Tibial nerve (tissue), 4 donors: ENCODE measurements around the gene TRIM66. TPM values are rescaled to one million over a fixed set of nuclear protein-coding genes. Genes with fewer than 3 reads are reported as not detected.

Experiments used
- DNase-seq, 2 donors: peaks; one replicate each; pipeline ENCODE4 v3.0.0-alpha.2; 2019; ENCODE audit warnings: low spot score in 2 of 2
- H3K27ac ChIP-seq, 4 donors: fragments of 200-600 bp; sonication (generic) in 3 of 4; one replicate each; pipeline ENCODE4 v1.5.1; 2017 to 2019; ENCODE audit warnings: mild to moderate bottlenecking in 1 of 4
- H3K27me3 ChIP-seq, 2 donors: fragments of 200-600 bp; sonication (generic) in 1 of 2; one replicate each; pipeline versions ENCODE4 v1.5.1 to v1.6.0; 2017 to 2019
- H3K36me3 ChIP-seq, 3 donors: fragments of 200-600 bp; sonication (generic); one replicate each; pipeline ENCODE4 v1.5.1; 2018 to 2019
- H3K4me1 ChIP-seq, 4 donors: fragments of 200-600 bp; sonication (generic) in 3 of 4; one replicate each; pipeline ENCODE4 v1.5.1; 2017 to 2019
- H3K4me3 ChIP-seq, 4 donors: fragments of 200-600 bp; sonication (generic) in 3 of 4; one replicate each; pipeline ENCODE4 v1.5.1; 2017 to 2019; ENCODE audit warnings: mild to moderate bottlenecking in 1 of 4, moderate library complexity in 1 of 4
- H3K9me3 ChIP-seq, 4 donors: fragments of 200-600 bp; sonication (generic) in 3 of 4; one replicate each; pipeline ENCODE4 v1.5.1; 2017 to 2019
- CTCF ChIP-seq, 5 experiments: fragments of 200-600 bp in 3 of 5; fragments of 450-650 bp in 2 of 5; sonication (generic) in 3 of 5; IDR thresholded peaks; one replicate each; pipeline ENCODE4 v1.5.1; 2016 to 2019; ENCODE audit warnings: antibody characterized with exemption in 5 of 5, mild to moderate bottlenecking in 3 of 5, moderate library complexity in 2 of 5
- EP300 ChIP-seq, 2 donors: sonication (generic); formaldehyde crosslinking; IDR thresholded peaks; one replicate each; pipeline ENCODE4 v1.6.1; 2017; ENCODE audit warnings: antibody characterized with exemption in 2 of 2, mild to moderate bottlenecking in 1 of 2
- POLR2A ChIP-seq, 2 donors: fragments of 450-650 bp; IDR thresholded peaks; one replicate each; pipeline ENCODE4 v1.6.1; 2017; ENCODE audit warnings: antibody characterized with exemption in 2 of 2, mild to moderate bottlenecking in 2 of 2, moderate library complexity in 2 of 2
- WGBS, 2 donors: methylation state at CpG; one replicate each; pipeline ENCODE4 v1.1.5; 2018; 5-methylcytosine and 5-hydroxymethylcytosine counted together
- total RNA-seq, 4 donors: library from RNA; depleted of rRNA; stranded (reverse); fragments of >200 nt; gene quantifications; one replicate each; pipeline ENCODE4 v1.1.0, GENCODE V29; 2016

The TRIM66 gene
- total RNA-seq, 4 donors from 2014 or later: 7.1 to 26.5 (median 16.2) TPM

- Histone ChIP-seq H3K4me3 (no peak overlapping the region), H3K27ac (no peak overlapping the region), H3K4me1 (no peaks in the 10 kb centered on the region), H3K36me3 (peaks cover 0 to 45% (median 2%) of the 10 kb centered on the region in 3 donors), H3K9me3 (no peaks in the 10 kb centered on the region), H3K27me3 (no peaks in the 10 kb centered on the region)
- no peak for TF ChIP-seq EP300 (IDR thresholded peaks at IDR 0.05)
- TF ChIP-seq POLR2A (IDR thresholded peaks at IDR 0.05): no peak
- TF ChIP-seq CTCF (IDR thresholded peaks at IDR 0.05): no peak
- 84 to 85% methylated on average over 5 of the region's 5 CpGs for WGBS, 2 donors
- no peak for DNase-seq
These were observed 69.9 kb downstream of the TRIM66 start for GRCh38 chr11:8612522-8612921.

GRCh38 chr11:8610532-8611116 is 71.8 kb downstream of the TRIM66 start:
- Histone ChIP-seq H3K27me3 (no peaks in the 10 kb centered on the region), H3K27ac (no peak overlapping the region), H3K4me1 (no peaks in the 10 kb centered on the region), H3K4me3 (no peak overlapping the region), H3K36me3 (peaks cover 0 to 26% (median 2%) of the 10 kb centered on the region in 3 donors), H3K9me3 (no peaks in the 10 kb centered on the region)
- no peak for DNase-seq
- 55 to 61% methylated on average over 7 of the region's 7 CpGs for WGBS, 2 donors
- no peak for TF ChIP-seq CTCF (IDR thresholded peaks at IDR 0.05)
- no peak for TF ChIP-seq EP300 (IDR thresholded peaks at IDR 0.05)

GRCh38 chr11:8608652-8609051 is 73.8 kb downstream of the TRIM66 start:
- H3K4me3 ChIP-seq: no peak overlapping the region
- no peak for DNase-seq
- H3K27ac ChIP-seq: no peak overlapping the region
- no peaks in the 10 kb centered on the region for H3K27me3 ChIP-seq
- H3K4me1 ChIP-seq: peaks cover 0 to 3% (median 0%) of the 10 kb centered on the region in 4 donors
- TF ChIP-seq CTCF (IDR thresholded peaks at IDR 0.05) (no peak), POLR2A (IDR thresholded peaks at IDR 0.05) (no peak), EP300 (IDR thresholded peaks at IDR 0.05) (no peak)
- no peaks in the 10 kb centered on the region for H3K9me3 ChIP-seq
- WGBS, 2 donors: 79 to 88% methylated on average over 1 of the region's 1 CpG
- peaks cover 0 to 12% (median 2%) of the 10 kb centered on the region in 3 donors for H3K36me3 ChIP-seq

- Histone ChIP-seq H3K4me3 (no peak overlapping the region), H3K4me1 (peaks cover 0 to 3% (median 0%) of the 10 kb centered on the region in 4 donors), H3K27ac (no peak overlapping the region), H3K36me3 (no peaks in the 10 kb centered on the region), H3K27me3 (no peaks in the 10 kb centered on the region), H3K9me3 (no peaks in the 10 kb centered on the region)
- TF ChIP-seq EP300 (IDR thresholded peaks at IDR 0.05) (no peak), POLR2A (IDR thresholded peaks at IDR 0.05) (no peak), CTCF (IDR thresholded peaks at IDR 0.05) (no peak)
- WGBS, 2 donors: 69 to 84% methylated on average over 1 of the region's 1 CpG
- DNase-seq: no peak
These were observed 76.4 kb downstream of the TRIM66 start for GRCh38 chr11:8605971-8606563.

- 29 to 30% methylated on average over 9 of the region's 9 CpGs for WGBS, 2 donors
- Histone ChIP-seq H3K27me3 (no peaks in the 10 kb centered on the region), H3K4me3 (no peak overlapping the region), H3K36me3 (no peaks in the 10 kb centered on the region), H3K9me3 (no peaks in the 10 kb centered on the region), H3K4me1 (peaks cover 0 to 3% (median 0%) of the 10 kb centered on the region in 4 donors), H3K27ac (no peak overlapping the region)
- peak in 4 of 5 experiments; percentile 12 to 35 (median 26) for TF ChIP-seq CTCF (IDR thresholded peaks at IDR 0.05)
- TF ChIP-seq POLR2A (IDR thresholded peaks at IDR 0.05): no peak
- DNase-seq: peak in 1 of 2 donors; percentile 51
These were observed 78.3 kb downstream of the TRIM66 start for GRCh38 chr11:8604078-8604723.
